ENCODE measurements around the gene NOS1AP. TPM values are rescaled to one million over a fixed set of nuclear protein-coding genes. Genes with fewer than 3 reads are reported as not detected.
A peak's percentile ranks its signal among the peaks of the same experiment; 100 is the strongest.

The NOS1AP gene
- total RNA-seq, 1 experiment from 2014 or later, result 14.7 TPM

- TF ChIP-seq, protein P1, sequence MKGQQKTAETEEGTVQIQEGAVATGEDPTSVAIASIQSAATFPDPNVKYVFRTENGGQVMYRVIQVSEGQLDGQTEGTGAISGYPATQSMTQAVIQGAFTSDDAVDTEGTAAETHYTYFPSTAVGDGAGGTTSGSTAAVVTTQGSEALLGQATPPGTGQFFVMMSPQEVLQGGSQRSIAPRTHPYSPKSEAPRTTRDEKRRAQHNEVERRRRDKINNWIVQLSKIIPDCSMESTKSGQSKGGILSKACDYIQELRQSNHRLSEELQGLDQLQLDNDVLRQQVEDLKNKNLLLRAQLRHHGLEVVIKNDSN (CRISPR knock-in tag; IDR thresholded peaks at IDR 0.05), result no peak
- TF ChIP-seq ZNF423 (CRISPR knock-in tag; IDR thresholded peaks at IDR 0.05) (peak; percentile 51; the same call in 1 of the 2 replicates), ZBTB21 (CRISPR knock-in tag; IDR thresholded peaks at IDR 0.05; ENCODE audit: borderline replicate concordance) (no peak), E2F1 (CRISPR knock-in tag; IDR thresholded peaks at IDR 0.05) (no peak)
Observed at GRCh38 chr1:162147760-162148159, 78.3 kb downstream of the NOS1AP start (continued).

DNA sequence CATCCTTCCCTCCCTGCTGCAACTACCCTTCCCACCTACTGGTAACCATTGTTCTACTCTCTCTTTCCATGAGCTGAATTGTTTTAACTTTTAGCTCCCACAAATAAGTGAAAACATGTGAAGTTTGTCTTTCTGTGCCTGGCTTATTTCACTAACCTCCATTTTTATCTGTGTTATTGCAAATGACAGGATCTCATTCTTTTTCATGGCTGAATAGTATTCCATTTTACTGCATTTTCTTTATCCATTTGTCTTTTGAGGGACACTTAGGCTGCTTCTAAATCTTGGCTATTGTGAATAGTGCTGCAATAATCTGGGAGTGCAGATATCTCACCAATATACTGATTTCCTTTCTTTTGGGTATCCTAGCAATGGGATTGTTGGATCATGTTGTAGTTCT, 80.6 kb downstream of the NOS1AP start:
- POLR2A ChIA-PET, result no interaction called here
- CTCF ChIA-PET, result no interaction called here
- ATAC-seq, result no peak

More for the DNA sequence above, 80.6 kb downstream of the NOS1AP start:
- no peaks in the 10 kb centered on the region for H3K36me3 Mint-ChIP-seq
- peaks cover 23% of the 10 kb centered on the region for H3K4me1 Mint-ChIP-seq
- TF ChIP-seq MLX (CRISPR knock-in tag; IDR thresholded peaks at IDR 0.05) (no peak), ZNF219 (CRISPR knock-in tag; IDR thresholded peaks at IDR 0.05; ENCODE audit: borderline replicate concordance) (no peak), EMX1 (CRISPR knock-in tag; IDR thresholded peaks at IDR 0.05) (no peak), ATF6 (CRISPR knock-in tag; IDR thresholded peaks at IDR 0.05) (no peak), ZNF671 (CRISPR knock-in tag; IDR thresholded peaks at IDR 0.05) (no peak), CREM (CRISPR knock-in tag; IDR thresholded peaks at IDR 0.05) (no peak), CDX4 (CRISPR knock-in tag; IDR thresholded peaks at IDR 0.05; ENCODE audit: borderline replicate concordance) (no peak), ATF1 (CRISPR knock-in tag; IDR thresholded peaks at IDR 0.05) (no peak), OVOL2 (CRISPR knock-in tag; IDR thresholded peaks at IDR 0.05; ENCODE audit: borderline replicate concordance) (no peak), E2F1 (CRISPR knock-in tag; IDR thresholded peaks at IDR 0.05) (no peak), USF2 (CRISPR knock-in tag; IDR thresholded peaks at IDR 0.05) (no peak), NR1H2 (CRISPR knock-in tag; IDR thresholded peaks at IDR 0.05) (no peak), RORB (CRISPR knock-in tag; IDR thresholded peaks at IDR 0.05) (no peak), NFE2L1 (CRISPR knock-in tag; IDR thresholded peaks at IDR 0.05) (no peak)
- TF ChIP-seq, protein P2, sequence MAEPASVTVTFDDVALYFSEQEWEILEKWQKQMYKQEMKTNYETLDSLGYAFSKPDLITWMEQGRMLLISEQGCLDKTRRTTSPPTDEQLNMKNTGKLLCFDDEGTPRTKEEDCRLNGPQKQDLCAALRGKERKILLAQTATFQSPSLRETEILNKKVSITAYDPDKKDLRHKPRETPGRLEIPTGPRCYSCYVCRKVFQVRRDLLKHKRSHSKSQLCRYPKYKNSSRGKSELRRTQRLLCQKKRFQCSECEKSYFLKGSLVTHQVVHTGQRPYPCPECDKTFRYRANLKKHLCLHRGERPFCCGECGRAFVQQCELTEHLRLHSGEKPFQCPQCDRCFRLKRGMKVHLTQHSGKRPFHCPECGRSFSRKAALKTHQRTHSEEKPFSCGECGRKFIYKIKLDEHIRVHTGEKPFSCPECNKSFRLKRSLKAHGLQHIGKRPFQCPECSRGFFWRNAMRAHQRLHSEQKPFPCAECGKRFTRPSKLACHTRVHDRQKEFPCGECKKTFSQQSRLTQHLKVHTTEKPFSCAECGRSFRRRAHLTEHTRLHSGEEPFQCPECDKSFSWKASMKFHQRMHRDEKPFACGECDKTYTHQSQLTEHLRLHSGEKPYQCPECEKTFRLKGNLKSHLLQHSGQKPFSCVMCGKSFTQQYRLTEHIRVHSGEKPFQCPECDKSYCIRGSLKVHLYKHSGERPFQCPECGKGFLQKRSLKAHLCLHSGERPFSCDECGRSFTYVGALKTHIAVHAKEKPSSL (CRISPR knock-in tag; conservative IDR thresholded peaks at IDR 0.05), result no peak
- TF ChIP-seq, protein P3, sequence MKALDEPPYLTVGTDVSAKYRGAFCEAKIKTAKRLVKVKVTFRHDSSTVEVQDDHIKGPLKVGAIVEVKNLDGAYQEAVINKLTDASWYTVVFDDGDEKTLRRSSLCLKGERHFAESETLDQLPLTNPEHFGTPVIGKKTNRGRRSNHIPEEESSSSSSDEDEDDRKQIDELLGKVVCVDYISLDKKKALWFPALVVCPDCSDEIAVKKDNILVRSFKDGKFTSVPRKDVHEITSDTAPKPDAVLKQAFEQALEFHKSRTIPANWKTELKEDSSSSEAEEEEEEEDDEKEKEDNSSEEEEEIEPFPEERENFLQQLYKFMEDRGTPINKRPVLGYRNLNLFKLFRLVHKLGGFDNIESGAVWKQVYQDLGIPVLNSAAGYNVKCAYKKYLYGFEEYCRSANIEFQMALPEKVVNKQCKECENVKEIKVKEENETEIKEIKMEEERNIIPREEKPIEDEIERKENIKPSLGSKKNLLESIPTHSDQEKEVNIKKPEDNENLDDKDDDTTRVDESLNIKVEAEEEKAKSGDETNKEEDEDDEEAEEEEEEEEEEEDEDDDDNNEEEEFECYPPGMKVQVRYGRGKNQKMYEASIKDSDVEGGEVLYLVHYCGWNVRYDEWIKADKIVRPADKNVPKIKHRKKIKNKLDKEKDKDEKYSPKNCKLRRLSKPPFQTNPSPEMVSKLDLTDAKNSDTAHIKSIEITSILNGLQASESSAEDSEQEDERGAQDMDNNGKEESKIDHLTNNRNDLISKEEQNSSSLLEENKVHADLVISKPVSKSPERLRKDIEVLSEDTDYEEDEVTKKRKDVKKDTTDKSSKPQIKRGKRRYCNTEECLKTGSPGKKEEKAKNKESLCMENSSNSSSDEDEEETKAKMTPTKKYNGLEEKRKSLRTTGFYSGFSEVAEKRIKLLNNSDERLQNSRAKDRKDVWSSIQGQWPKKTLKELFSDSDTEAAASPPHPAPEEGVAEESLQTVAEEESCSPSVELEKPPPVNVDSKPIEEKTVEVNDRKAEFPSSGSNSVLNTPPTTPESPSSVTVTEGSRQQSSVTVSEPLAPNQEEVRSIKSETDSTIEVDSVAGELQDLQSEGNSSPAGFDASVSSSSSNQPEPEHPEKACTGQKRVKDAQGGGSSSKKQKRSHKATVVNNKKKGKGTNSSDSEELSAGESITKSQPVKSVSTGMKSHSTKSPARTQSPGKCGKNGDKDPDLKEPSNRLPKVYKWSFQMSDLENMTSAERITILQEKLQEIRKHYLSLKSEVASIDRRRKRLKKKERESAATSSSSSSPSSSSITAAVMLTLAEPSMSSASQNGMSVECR (CRISPR knock-in tag; IDR thresholded peaks at IDR 0.05; ENCODE audit: borderline replicate concordance), result no peak
- peaks cover 5% of the 10 kb centered on the region for H3K27me3 Mint-ChIP-seq (ENCODE audit: low read depth)
- H3K4me3 Mint-ChIP-seq, result no peak overlapping the region
- H3K27ac Mint-ChIP-seq, result no peak overlapping the region
- H3K9me3 Mint-ChIP-seq, result peaks cover 6% of the 10 kb centered on the region
- DNase-seq (ENCODE audit: low spot score), result no peak

Data from WTC11 (cell line).